HepG2 (cell line): Measurements from ENCODE around the gene NUBP2.

Experiments used
- CTCF ChIP-seq: sonication (generic); formaldehyde crosslinking; IDR thresholded peaks from 2 replicates; pipeline ENCODE4 v1.5.0; 2020; ENCODE audit warnings: mild to moderate bottlenecking, missing genetic modification reagents, moderate library complexity
- EP300 ChIP-seq, 3 experiments: sonication (generic) in 1 of 3; formaldehyde crosslinking in 1 of 3; IDR thresholded peaks; 2 replicates each; pipeline versions ENCODE4 v1.5.1 to v1.6.1; 2011 to 2020; ENCODE audit warnings: low read depth in 2 of 3, low read length in 2 of 3, borderline replicate concordance in 1 of 3, improper control_type of control experiment in 1 of 3, mild to moderate bottlenecking in 1 of 3, missing genetic modification reagents in 1 of 3, moderate library complexity in 1 of 3
- POLR2AphosphoS2 ChIP-seq: IDR thresholded peaks from 2 replicates; pipeline ENCODE4 v1.6.1; 2011; ENCODE audit warnings: low read depth, low read length, improper control_type of control experiment
- YY1 ChIP-seq: IDR thresholded peaks from 2 replicates; pipeline ENCODE4 v1.6.1; 2011; ENCODE audit warnings: low read length, low read depth, moderate library complexity, mild to moderate bottlenecking; ENCODE audit not compliant: insufficient read depth, insufficient replicate concordance
- ZMAT5 ChIP-seq: sonication (generic); formaldehyde crosslinking; IDR thresholded peaks from 2 replicates; pipeline ENCODE4 v1.5.0; 2020; ENCODE audit warnings: mild to moderate bottlenecking, low read depth, missing genetic modification reagents, borderline replicate concordance
- ZNF564 ChIP-seq: sonication (generic); formaldehyde crosslinking; IDR thresholded peaks from 2 replicates; pipeline ENCODE4 v1.8.1; 2023; ENCODE audit warnings: mild to moderate bottlenecking, missing genetic modification reagents

GRCh38 chr16:1754204-1754603, 28.6 kb upstream of the NUBP2 start:
- no peak for TF ChIP-seq POLR2AphosphoS2
- TF ChIP-seq YY1, result no peak
- no peak for TF ChIP-seq EP300 (IDR thresholded peaks at IDR 0.05; ENCODE audit: low read depth in 2 of 2, low read length in 2 of 2)
- TF ChIP-seq EP300 (CRISPR knock-in tag; IDR thresholded peaks at IDR 0.05; ENCODE audit: borderline replicate concordance), result no peak
- TF ChIP-seq ZNF564 (CRISPR knock-in tag), result no peak
- TF ChIP-seq ZMAT5, result no peak
- TF ChIP-seq CTCF, result no peak
